ENCODE measurements around the gene UVRAG.

GRCh38 chr11:76120513-76121101, 305.6 kb downstream of the UVRAG start:
- no peak for TF ChIP-seq POLR2A (IDR thresholded peaks at IDR 0.05; ENCODE audit: low read depth, low read length)
- no peak for TF ChIP-seq POU2F2 (IDR thresholded peaks at IDR 0.05; ENCODE audit: low read depth, low read length)
- no peak for TF ChIP-seq POLR2AphosphoS5 (IDR thresholded peaks at IDR 0.05; ENCODE audit: low read depth, low read length)

All from GM12891 (cell line).